ENCODE data around the gene EIF3A.

The EIF3A gene

DNA sequence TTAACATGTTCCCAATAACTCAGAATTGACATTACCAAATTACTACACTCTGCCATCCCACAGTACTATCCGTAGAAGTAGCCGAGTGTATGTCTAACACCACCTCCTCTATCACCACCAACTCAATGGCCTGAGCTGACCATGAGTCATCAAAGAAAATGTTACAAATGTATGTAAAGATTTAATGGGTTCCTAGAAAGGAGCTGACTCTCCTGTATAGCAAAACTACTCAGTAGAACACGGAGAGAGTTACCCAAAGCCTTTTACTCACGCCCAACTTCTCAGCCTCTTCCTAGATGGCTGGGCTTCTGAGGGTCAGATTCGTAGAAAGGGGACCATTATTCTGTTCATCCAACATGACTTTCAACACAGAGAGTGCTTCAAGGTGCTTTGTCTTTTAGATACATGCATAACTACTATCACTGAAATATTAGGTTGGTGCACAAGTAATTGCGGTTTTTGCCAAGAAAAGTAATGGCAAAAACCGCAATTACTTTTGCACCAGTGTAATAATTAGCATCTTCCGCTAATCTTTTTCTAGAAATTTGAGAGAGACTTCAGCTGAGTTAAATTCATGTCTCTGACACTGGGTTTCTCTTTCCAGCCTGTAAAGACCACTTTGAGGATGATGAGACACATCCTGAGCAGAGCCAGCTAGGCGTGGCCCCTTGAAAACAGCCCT, 75.1 kb downstream of the EIF3A start:
- peak; percentile 72 for DNase-seq (ENCODE audit: low read depth)

DNA sequence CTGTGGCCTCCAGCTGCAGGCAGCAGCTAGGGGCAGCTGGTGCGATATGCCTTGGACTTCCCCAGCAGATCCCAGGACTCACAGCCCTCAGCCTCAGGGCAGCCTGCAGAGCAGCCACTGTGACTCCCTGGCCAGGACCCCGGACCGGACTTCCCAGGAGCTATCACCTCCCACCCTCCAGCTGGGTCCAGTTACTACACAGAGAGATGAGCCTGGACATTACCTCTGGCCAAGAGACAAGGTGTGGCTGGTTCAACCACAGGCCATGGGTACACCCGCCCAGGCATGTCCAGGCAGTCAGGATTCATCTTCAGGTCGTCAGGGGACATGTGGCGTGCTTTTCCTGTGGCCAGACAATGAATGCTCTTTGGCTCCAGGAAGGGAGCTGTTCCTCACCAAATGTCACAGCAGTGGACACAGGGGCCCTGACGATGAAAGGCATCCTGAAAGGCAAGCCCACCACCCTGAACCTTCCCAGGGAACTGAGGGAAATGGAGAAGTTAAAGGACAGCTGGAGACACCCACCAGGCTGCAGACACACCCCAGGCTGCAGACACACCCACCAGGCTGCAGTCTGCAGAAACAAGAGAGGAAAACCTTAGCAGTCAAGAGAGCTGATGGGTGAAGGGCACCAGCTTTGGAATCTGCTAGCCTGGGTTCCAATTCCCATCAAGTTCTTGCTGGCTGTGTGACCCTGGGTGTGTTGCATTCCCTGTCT, 76.9 kb downstream of the EIF3A start:
- no peak for DNase-seq (ENCODE audit: low read depth)

DNA sequence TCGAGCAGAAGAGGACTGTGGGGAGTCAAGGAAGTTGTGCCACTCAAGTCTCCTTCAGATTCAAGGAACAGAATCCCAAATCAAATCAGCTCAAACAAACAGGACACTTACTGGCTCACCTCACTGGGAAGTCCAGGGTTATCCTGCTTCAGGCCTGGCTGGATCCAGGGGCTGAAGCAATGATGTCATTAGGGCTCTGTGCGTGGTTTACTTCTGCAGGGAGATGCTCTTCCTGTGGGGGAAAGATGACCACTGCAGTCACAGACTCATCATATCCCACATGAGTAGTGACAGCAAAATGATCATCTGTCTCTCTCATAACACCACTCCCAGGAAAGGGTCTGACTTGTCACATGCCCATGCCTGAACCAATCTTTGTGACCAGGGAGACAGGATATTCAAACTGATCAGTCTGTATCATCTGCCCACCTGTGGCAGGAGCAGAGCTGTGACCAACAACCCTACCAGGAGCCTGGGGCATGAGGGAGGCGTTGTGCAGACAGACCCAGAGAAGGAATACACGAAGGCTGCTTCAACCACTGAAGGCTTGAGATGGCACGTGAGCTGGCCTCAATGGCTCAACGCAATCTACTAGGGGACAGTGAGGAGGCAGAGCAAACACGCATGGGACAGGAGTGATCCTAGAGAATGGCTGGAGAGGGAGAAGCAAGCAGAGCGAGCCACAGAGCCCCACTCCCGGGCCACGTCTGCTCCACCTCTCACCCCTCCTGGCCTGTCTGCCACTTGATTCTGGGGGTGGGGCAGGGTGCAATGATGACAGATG, 78.7 kb downstream of the EIF3A start:
- no peak for DNase-seq (ENCODE audit: low read depth)

DNA sequence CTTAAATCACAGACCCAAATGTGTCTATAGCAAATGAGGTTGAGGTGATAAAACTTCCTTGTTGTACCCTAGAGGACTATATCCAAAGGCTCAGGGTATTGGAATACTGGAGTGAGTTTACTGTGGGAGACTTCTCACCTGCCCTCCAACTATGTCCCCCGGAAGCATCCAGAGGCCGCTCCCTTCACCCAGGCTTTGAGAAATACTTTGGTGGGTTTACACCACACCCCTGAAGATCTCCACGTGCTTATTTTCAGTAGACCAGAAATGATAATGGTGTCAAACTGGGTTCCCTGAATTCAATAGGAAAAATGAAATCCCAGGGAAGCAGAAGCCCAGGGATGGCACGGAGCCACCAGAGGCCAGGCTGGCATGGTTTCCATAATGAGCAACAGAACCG, 82.4 kb downstream of the EIF3A start:
- DNase-seq (ENCODE audit: low read depth): no peak

DNA sequence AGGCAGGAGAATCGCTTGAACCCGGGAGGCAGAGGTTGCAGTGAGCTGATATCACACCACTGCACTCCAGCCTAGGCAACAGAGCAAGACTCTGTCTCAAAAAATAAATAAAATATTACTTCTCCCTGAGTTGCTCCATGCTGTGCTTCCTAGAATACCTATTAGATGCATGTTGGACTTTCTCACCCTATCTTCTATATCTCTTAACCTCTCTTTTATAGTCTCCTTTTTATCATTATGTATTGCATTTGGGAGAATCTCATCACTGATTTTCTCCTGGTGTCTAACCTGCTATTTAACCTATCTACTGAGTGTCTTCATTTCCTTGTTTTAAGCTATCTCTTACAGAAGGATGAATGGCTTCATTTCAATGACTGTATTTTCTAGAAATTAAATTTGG, 83.2 kb downstream of the EIF3A start:
- no peak for DNase-seq (ENCODE audit: low read depth)

DNA sequence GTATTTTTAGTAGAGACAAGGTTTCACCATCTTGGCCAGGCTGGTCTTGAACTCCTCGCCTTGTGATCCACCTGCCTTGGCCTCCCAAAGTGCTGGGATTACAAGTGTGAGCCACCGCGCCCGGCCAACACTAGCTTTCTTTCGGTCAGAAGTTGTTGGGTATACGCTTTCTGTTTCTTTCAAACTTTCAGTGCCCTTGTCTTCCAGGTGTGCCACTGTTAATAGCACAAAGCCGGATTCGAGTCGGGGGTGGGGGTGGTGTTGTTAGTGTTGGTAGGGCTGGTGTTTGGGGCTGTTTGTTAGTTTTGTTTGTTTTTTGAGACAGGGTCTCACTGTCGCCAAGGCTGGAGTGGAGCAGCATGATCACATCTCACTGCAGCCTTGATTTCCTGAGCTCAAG, 84.9 kb downstream of the EIF3A start:
- no peak for DNase-seq (ENCODE audit: low read depth)

DNA sequence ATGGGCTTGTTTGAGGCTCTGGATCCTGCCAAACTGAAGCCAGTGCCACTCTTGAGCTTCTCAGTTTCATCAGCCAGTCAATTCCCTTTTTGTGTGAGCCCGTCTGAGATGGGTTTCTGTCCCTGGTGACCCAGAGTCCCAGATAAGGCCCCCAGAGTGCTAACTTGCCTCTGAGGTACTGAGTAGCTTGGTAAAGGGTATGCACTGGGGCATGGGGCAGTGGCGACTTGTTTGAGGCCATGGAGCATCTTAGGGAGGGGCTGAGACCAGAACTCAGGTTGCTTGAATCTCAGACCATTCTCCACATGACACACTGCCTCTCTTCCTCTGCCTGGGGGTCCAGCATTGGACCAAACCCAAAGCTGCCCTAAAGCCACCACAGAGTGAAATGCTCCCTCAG, 86.3 kb downstream of the EIF3A start:
- no peak for DNase-seq (ENCODE audit: low read depth)

DNA sequence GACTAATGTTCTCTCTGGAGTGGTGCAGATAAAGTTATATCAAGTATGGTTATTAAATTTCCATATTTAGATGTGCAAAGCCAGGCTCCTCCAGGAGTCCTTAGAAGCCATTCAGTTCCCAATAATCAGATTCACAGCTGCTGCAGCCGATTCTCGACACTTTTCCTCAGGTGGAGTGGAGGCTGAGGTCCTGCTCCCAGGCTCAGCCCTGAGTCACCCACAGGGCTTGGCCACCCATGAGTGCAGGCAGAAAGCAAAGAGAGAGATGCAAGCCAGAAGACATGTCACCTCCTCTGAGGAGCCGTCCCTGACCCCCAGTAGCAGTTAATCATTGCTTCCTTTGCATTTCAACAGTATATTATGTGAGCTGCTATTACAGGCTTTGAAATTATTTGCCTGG, 87.4 kb downstream of the EIF3A start:
- DNase-seq (ENCODE audit: low read depth): no peak

DNA sequence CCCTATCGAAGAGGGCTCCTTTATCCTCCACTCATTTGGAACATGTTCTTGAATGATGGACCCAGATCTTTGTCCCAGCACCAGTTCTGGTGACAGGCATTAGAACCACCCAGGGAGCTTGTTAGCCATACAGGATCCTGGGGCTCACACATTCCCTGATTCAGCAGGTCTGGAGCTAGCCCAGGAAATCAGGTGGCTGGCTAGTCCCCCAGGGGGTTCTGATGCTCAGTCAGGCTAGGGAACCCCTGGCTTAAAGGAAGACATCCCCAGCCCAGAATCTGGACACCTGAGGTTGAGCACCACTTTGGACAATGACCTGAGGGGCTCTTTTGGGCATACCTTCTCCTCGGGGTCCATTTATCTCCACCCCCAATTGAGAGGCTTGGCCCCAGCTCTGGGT, 88.1 kb downstream of the EIF3A start:
- no peak for DNase-seq (ENCODE audit: low read depth)

DNA sequence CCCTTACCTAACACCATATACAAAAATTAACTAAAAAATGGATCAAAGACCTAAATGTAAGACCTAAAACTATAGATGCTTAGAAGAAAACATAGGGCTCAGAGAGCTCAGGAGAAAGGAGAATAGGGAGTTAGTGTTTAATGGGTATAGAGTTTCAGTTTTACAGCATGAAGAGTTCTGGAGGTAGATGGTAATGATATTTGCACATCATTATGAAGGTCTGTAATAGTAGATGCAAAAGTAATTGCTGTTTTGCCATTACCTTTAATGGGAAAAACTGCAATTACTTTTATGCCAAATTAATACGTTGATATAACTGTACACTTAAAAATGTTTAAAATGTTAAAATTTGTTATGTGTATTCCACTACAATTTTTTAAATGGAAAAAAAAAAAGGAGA, 90.3 kb downstream of the EIF3A start:
- DNase-seq (ENCODE audit: low read depth): no peak

DNA sequence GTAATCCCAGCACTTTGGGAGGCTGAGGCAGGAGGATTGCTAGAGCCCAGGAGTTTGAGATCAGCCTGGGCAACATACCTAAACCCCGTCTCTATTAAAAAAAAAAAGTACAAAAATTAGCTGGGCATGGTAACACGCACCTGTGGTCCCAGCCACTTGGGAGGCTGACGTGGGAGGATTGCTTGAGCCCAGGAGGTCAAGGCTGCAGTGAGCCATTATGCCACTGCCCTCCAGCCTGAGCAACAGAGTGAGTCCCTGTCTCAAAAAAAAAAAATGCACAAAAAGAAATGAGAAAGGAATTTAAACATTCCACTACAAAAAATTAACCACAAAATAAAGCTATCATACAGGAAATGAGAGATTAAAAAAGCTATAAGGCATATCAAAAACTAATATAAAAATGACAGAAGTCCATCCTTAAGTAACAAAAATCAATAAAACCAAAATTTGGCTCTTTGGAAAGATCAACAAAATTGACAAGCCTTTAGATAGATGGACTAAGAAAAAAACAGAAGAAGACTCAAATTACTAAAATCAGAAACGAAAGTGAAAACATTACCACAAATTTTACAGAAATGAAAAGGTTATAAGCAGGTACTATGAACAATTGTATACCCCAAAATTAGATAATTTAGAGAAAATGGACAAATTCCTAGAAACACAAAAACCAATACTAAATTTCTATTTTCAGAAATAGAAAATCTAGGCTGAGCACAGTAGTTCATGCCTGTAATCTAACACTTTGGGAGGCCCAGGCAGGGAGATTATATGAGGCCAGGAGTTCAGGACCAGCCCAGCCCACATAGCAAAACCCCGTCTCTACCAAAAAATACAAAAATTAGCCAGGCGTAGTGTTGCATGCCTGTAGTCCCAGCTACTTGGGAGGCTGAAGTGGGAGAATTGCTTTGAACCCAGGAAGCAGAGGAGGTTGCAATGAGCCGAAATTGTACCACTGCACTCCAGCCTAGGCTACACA, 93.5 kb downstream of the EIF3A start:
- DNase-seq (ENCODE audit: low read depth): no peak

DNA sequence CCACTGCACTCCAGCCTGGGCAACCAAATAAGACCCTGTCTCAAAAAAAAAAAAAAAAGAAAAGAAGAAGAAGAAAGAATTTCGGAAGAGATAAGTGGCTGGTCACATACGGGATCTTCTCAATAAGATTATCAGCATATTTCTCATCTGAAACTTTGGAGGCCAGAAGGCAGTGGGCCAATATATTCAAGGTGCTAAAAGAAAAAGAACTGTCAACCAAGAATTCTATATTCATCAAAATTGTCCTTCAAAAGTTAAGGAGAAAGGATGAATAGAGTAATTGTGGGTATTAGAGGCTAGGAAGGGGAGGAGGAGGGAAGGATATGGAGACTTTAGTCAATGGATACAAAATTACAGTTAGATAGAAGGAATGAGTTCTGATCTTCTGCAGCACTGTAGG, 95.0 kb downstream of the EIF3A start:
- DNase-seq (ENCODE audit: low read depth): no peak

Data from ELR (cell line).